IPS-18a (cell line): Measurements from ENCODE around the gene ZMYND19.
A peak's percentile ranks its signal among the peaks of the same experiment; 100 is the strongest.
"Not testable (repeated sequence)": the region's sequence is repeated elsewhere in the genome, so short reads cannot be mapped to it uniquely, and the experiment has no call there.

Experiments used
- H3K27ac ChIP-seq: one replicate; pipeline ENCODE4 v1.5.1; 2013; ENCODE audit warnings: low read length
- H3K27me3 ChIP-seq: one replicate; pipeline ENCODE4 v1.6.1; 2013; ENCODE audit warnings: mild to moderate bottlenecking, low read length; ENCODE audit not compliant: control insufficient read depth, insufficient read depth
- H3K36me3 ChIP-seq: one replicate; pipeline ENCODE4 v1.6.1; 2013; ENCODE audit warnings: low read depth, low read length; ENCODE audit not compliant: control insufficient read depth
- H3K4me1 ChIP-seq: one replicate; pipeline ENCODE4 v1.6.1; 2013; ENCODE audit warnings: low read depth, low read length; ENCODE audit not compliant: control insufficient read depth
- H3K4me3 ChIP-seq: one replicate; pipeline ENCODE4 v1.5.1; 2013; ENCODE audit warnings: low read length
- H3K9ac ChIP-seq: one replicate; pipeline ENCODE4 v1.6.1; 2013; ENCODE audit warnings: mild to moderate bottlenecking, low read length, moderate library complexity
- H3K9me3 ChIP-seq: one replicate; pipeline ENCODE4 v1.6.1; 2013; ENCODE audit warnings: low read depth, low read length; ENCODE audit not compliant: control insufficient read depth

ZMYND19 gene

GRCh38 chr9:137564817-137565411, 25.4 kb downstream of the ZMYND19 start:
- Histone ChIP-seq H3K9ac (no peak overlapping the region), H3K9me3 (no peaks in the 10 kb centered on the region), H3K27ac (no peak overlapping the region), H3K4me1 (no peaks in the 10 kb centered on the region), H3K27me3 (no peaks in the 10 kb centered on the region), H3K4me3 (no peak overlapping the region), H3K36me3 (peaks cover 21% of the 10 kb centered on the region)

DNA sequence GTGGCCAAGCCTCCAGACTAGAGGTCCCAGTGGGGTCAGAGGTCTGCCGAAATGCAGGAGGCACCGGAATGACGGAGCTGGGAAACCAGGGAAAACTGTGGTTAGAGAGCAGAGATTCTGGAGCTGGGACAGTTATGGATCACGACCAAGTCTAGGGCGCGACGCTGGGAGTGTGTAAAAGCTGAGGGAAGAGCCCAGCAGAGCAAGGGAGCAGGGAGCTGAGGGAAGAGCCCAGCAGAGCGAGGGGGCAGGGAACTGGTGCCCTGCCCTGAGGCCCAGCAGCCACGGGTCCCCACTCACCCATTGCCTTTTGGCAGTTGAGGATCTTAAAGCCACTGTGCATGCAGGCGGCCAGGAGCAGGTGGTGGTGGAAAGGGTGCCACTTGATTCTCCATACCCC, 26.2 kb downstream of the ZMYND19 start:
- Histone ChIP-seq H3K9ac (no peak overlapping the region), H3K36me3 (peaks cover 22% of the 10 kb centered on the region), H3K4me3 (no peak overlapping the region), H3K27ac (no peak overlapping the region), H3K4me1 (no peaks in the 10 kb centered on the region), H3K9me3 (no peaks in the 10 kb centered on the region), H3K27me3 (no peaks in the 10 kb centered on the region)

- peaks cover 32% of the 10 kb centered on the region for H3K36me3 ChIP-seq
- H3K4me1 ChIP-seq: no peaks in the 10 kb centered on the region
- no peak overlapping the region for H3K9ac ChIP-seq
- no peaks in the 10 kb centered on the region for H3K27me3 ChIP-seq
- H3K27ac ChIP-seq: no peak overlapping the region
- H3K4me3 ChIP-seq: no peak overlapping the region
- no peaks in the 10 kb centered on the region for H3K9me3 ChIP-seq
These were observed 32.2 kb downstream of the ZMYND19 start for GRCh38 chr9:137558127-137558526.

GRCh38 chr9:137556069-137556838, 34.1 kb downstream of the ZMYND19 start:
- Histone ChIP-seq H3K4me1 (no peaks in the 10 kb centered on the region), H3K9ac (no peak overlapping the region), H3K4me3 (no peak overlapping the region), H3K9me3 (no peaks in the 10 kb centered on the region), H3K27ac (no peak overlapping the region), H3K27me3 (no peaks in the 10 kb centered on the region), H3K36me3 (peaks cover 30% of the 10 kb centered on the region)

- peaks cover 30% of the 10 kb centered on the region for H3K36me3 ChIP-seq
- no peak overlapping the region for H3K4me3 ChIP-seq
- H3K9me3 ChIP-seq: no peaks in the 10 kb centered on the region
- no peak overlapping the region for H3K27ac ChIP-seq
- no peak overlapping the region for H3K9ac ChIP-seq
- H3K27me3 ChIP-seq: no peaks in the 10 kb centered on the region
- no peaks in the 10 kb centered on the region for H3K4me1 ChIP-seq
These were observed 35.1 kb downstream of the ZMYND19 start for GRCh38 chr9:137555179-137555578.

- Histone ChIP-seq H3K27ac (no peak overlapping the region), H3K9me3 (no peaks in the 10 kb centered on the region), H3K27me3 (no peaks in the 10 kb centered on the region), H3K9ac (no peak overlapping the region), H3K4me3 (no peak overlapping the region), H3K36me3 (peaks cover 27% of the 10 kb centered on the region), H3K4me1 (no peaks in the 10 kb centered on the region)
These were observed 36.0 kb downstream of the ZMYND19 start for GRCh38 chr9:137554349-137554748.

DNA sequence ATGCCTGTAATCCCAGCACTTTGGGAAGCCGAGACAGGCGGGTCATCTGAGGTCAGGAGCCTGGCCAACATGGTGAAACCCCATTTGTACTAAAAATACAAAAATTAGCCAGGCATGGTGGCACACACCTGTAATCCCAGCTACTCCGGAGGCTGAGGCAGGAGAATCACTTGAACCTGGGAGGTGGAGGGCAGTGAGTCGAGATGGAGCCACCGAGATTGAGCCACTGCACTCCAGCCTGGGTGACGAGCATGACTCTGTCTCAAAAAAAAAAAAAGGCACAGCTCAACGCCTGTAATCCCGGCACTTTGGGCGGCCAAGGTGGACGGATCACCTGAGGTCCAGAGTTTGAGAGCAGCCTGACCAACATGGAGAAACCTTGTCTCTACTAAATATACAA, 36.7 kb downstream of the ZMYND19 start:
- peaks cover 27% of the 10 kb centered on the region for H3K36me3 ChIP-seq

GRCh38 chr9:137552022-137552768, 38.1 kb downstream of the ZMYND19 start:
- peaks cover 21% of the 10 kb centered on the region for H3K36me3 ChIP-seq
- H3K9me3 ChIP-seq: no peaks in the 10 kb centered on the region
- H3K4me1 ChIP-seq: no peaks in the 10 kb centered on the region
- peak overlapping the region; percentile 86 for H3K4me3 ChIP-seq
- peak overlapping the region; percentile 79 for H3K9ac ChIP-seq
- H3K27ac ChIP-seq: no peak overlapping the region
- no peaks in the 10 kb centered on the region for H3K27me3 ChIP-seq

More for the DNA sequence above, 36.7 kb downstream of the ZMYND19 start:
- H3K9ac ChIP-seq, H3K9me3 ChIP-seq, H3K4me1 ChIP-seq, H3K27me3 ChIP-seq, H3K4me3 ChIP-seq, H3K27ac ChIP-seq: not testable (repeated sequence)

DNA sequence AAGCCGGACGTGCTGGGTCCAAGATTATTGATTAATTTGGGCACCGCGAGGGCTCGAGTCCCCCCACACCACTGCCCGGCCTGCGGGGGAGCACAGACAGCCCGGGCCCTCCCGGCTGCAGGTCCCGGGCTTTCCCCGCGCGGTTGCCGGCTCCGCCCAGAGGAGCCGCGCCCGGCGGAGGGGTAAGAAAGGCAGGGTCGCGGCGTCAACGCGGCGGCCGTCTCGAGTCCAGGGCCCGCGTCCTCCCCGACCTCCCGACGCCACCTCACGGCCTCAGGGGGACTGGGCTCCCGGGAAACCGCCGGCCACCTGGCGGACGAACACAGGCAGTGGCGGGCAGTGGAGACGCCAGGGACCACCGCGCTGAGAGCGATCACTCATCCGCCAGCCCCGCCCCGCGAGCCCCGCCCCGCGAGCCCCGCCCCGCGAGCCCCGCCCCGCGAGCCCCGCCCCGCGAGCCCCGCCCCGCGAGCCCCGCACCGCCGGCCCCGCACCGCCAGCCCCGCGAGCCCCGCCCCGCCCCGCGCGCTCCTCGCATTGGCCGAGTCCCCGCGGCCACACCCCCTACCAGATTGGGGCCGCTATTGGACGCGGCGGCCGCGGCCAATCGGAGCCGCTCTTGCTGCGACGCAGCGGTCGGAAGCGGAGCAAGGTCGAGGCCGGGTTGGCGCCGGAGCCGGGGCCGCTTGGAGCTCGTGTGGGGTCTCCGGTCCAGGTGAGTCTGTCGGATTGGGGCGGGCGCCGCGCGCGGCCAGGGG, 38.9 kb downstream of the ZMYND19 start, which contains the start of gene MRPL41:
Gene MRPL41, plus strand, starts transcription at position 616 of the 758 bp plus-strand sequence. CDS start 203 bp downstream, outside the sequence.
- peaks cover 21% of the 10 kb centered on the region for H3K36me3 ChIP-seq
- H3K4me1 ChIP-seq: no peaks in the 10 kb centered on the region
- H3K27ac ChIP-seq: no peak within 1 kb of the TSS
- no peaks in the 10 kb centered on the region for H3K9me3 ChIP-seq
- H3K4me3 ChIP-seq: peak within 1 kb of the TSS; percentile 86
- peak within 1 kb of the TSS; percentile 79 for H3K9ac ChIP-seq
- H3K27me3 ChIP-seq: no peaks in the 10 kb centered on the region

- H3K27ac ChIP-seq, H3K9me3 ChIP-seq, H3K27me3 ChIP-seq, H3K9ac ChIP-seq, H3K4me1 ChIP-seq: not testable (repeated sequence)
- H3K4me3 ChIP-seq: peak overlapping the region; percentile 54
- peaks cover 17% of the 10 kb centered on the region for H3K36me3 ChIP-seq
These were observed 39.4 kb downstream of the ZMYND19 start for GRCh38 chr9:137550958-137551263.

GRCh38 chr9:137550231-137550621, 40.1 kb downstream of the ZMYND19 start, which contains the start of gene PNPLA7:
PNPLA7 (minus strand) TSS chr9:137550402; CDS start chr9:137550197, 205 bp downstream.
- no peak within 1 kb of the TSS for H3K27ac ChIP-seq
- peak within 1 kb of the TSS; percentile 54 for H3K4me3 ChIP-seq
- no peaks in the 10 kb centered on the region for H3K4me1 ChIP-seq
- no peaks in the 10 kb centered on the region for H3K9me3 ChIP-seq
- peaks cover 10% of the 10 kb centered on the region for H3K36me3 ChIP-seq
- H3K27me3 ChIP-seq: no peaks in the 10 kb centered on the region
- H3K9ac ChIP-seq: no peak within 1 kb of the TSS
